K562 (cell line): ENCODE measurements around the gene ASB11. TPM values are rescaled to one million over a fixed set of nuclear protein-coding genes. Genes with fewer than 3 reads are reported as not detected.
"Not testable (repeated sequence)": the region's sequence is repeated elsewhere in the genome, so short reads cannot be mapped to it uniquely, and the experiment has no call there.

ENCODE experiments used
- ATAC-seq: fragments of 200-7000 bp; cut with Tn5 transposase; 3 replicates; pipeline ENCODE4 v1.9.1; 2020; ENCODE audit warnings: moderate library complexity
- BruUV-seq: library from RNA; stranded (reverse); fragments of 400-500 nt; replicated peaks from 2 replicates; lab custom pipeline; 2021; lab: Mats Ljungman, UMichigan
- CTCF ChIA-PET: fragments of 300-600 bp; formaldehyde crosslinking; extraction: SDS; loops from one replicate; lab custom pipeline; 2021; ENCODE audit warnings: low intra/inter-chr PET ratio; lab: Yijun Ruan, JAX
- POLR2A ChIA-PET: fragments of 300-600, 350-650 bp; sonication (Branson Sonifier 250); formaldehyde crosslinking; extraction: SDS; loops from one replicate; lab custom pipeline; 2021; ENCODE audit warnings: antibody characterized with exemption, inconsistent platforms; lab: Yijun Ruan, JAX
- DNase-seq, 4 experiments: peaks; one replicate each; pipeline versions ENCODE4 v3.0.0 to v3.0.0-alpha.2; 2011 to 2018; ENCODE audit warnings: low spot score in 3 of 4, mixed read lengths in 3 of 4; ENCODE audit errors: extremely low read depth in 1 of 4
- FAIRE-seq: peaks from 2 replicates; lab custom pipeline; 2011; peaks lifted over from hg19 to GRCh38; lab: Jason Lieb, UNC
- H2AFZ ChIP-seq: 2 replicates; pipeline ENCODE4 v1.6.0; 2011; ENCODE audit warnings: low read depth, low read length, control low read depth, inconsistent platforms
- H3K27ac ChIP-seq: fragments of 200-600 bp; 3 replicates; pipeline ENCODE4 v1.8.0; 2011; ENCODE audit warnings: low read depth, mild to moderate bottlenecking, control low read depth, inconsistent platforms, low read length, moderate library complexity, mixed read lengths; ENCODE audit errors: extremely low read depth
- H3K27me3 ChIP-seq, 2 experiments: fragments of 300-600 bp in 1 of 2; 2 replicates in 1 of 2; 3 replicates in 1 of 2; pipeline versions ENCODE4 v1.6.0 to v1.8.0; 2011; ENCODE audit warnings: inconsistent platforms in 2 of 2, low read length in 2 of 2, mild to moderate bottlenecking in 1 of 2, mixed read lengths in 1 of 2, moderate library complexity in 1 of 2; ENCODE audit not compliant: control insufficient read depth in 2 of 2, insufficient read depth in 2 of 2
- H3K36me3 ChIP-seq: fragments of 300-600 bp; 3 replicates; pipeline ENCODE4 v1.8.0; 2011; ENCODE audit warnings: mild to moderate bottlenecking, low read length, inconsistent platforms; ENCODE audit not compliant: control insufficient read depth, insufficient read depth
- H3K4me1 ChIP-seq, 2 experiments: fragments of 200-600 bp in 1 of 2; replicated peaks in 1 of 2; 2 replicates in 1 of 2; 3 replicates in 1 of 2; pipeline versions ENCODE4 v1.5.1 to v1.8.0; 2011; ENCODE audit warnings: inconsistent platforms in 2 of 2, low read length in 2 of 2, mild to moderate bottlenecking in 1 of 2, mixed read lengths in 1 of 2, moderate library complexity in 1 of 2; ENCODE audit not compliant: control insufficient read depth in 2 of 2, insufficient read depth in 2 of 2
- H3K4me2 ChIP-seq: 2 replicates; pipeline ENCODE4 v1.6.1; 2011; ENCODE audit warnings: low read length, control low read depth, inconsistent platforms, mixed read lengths; ENCODE audit not compliant: insufficient read depth
- H3K4me3 ChIP-seq: fragments of 200-600 bp; sonication (generic), shearing (Covaris generic); 2 replicates; pipeline ENCODE4 v1.5.1; 2016; ENCODE audit warnings: control low read depth, inconsistent platforms
- H3K79me2 ChIP-seq: fragments of 200-600 bp; 3 replicates; pipeline ENCODE4 v1.8.0; 2011; ENCODE audit warnings: low read length, inconsistent platforms; ENCODE audit not compliant: control insufficient read depth, insufficient read depth
- H3K9ac ChIP-seq, 2 experiments: 2 replicates each; pipeline versions ENCODE4 v1.6.0 to v1.6.1; 2011; ENCODE audit warnings: low read depth in 2 of 2, low read length in 2 of 2, control low read depth in 1 of 2, inconsistent platforms in 1 of 2, mild to moderate bottlenecking in 1 of 2, mixed read lengths in 1 of 2; ENCODE audit not compliant: insufficient read depth in 1 of 2
- H3K9me1 ChIP-seq: one replicate; pipeline ENCODE4 v1.6.0; 2011; ENCODE audit warnings: inconsistent platforms, mild to moderate bottlenecking, low read length, moderate library complexity; ENCODE audit not compliant: control insufficient read depth, insufficient read depth
- H3K9me3 ChIP-seq: replicated peaks from 2 replicates; pipeline ENCODE4 v1.5.1; 2011; ENCODE audit warnings: low read depth, low read length, inconsistent platforms; ENCODE audit not compliant: control insufficient read depth, insufficient read depth
- H4K20me1 ChIP-seq: replicated peaks from 2 replicates; pipeline ENCODE4 v1.6.1; 2011; ENCODE audit warnings: low read length, inconsistent platforms, mixed read lengths; ENCODE audit not compliant: control insufficient read depth, insufficient read depth
- ASH1L ChIP-seq: fragments of 450-650 bp; IDR thresholded peaks from 2 replicates; pipeline ENCODE4 v1.6.1; 2018; ENCODE audit warnings: borderline replicate concordance, mild to moderate bottlenecking, low read depth; ENCODE audit not compliant: partially characterized antibody
- CEBPB ChIP-seq: fragments of 450-650 bp; IDR thresholded peaks from 2 replicates; pipeline ENCODE4 v1.6.1; 2016; ENCODE audit warnings: missing genetic modification characterization, missing compliant biosample characterization
- CHAMP1 ChIP-seq: fragments of 450-650 bp; IDR thresholded peaks from 2 replicates; pipeline ENCODE4 v1.6.1; 2016; ENCODE audit warnings: mild to moderate bottlenecking
- HES1 ChIP-seq: fragments of 450-650 bp; IDR thresholded peaks from 2 replicates; pipeline ENCODE4 v1.6.1; 2016; ENCODE audit warnings: low read depth, mild to moderate bottlenecking, moderate library complexity
- KLF10 ChIP-seq: fragments of 250-450 bp; sonication (Bioruptor Pico); IDR thresholded peaks from 2 replicates; pipeline ENCODE4 v1.6.1; 2021; ENCODE audit warnings: matching md5 sums
- NFYB ChIP-seq: IDR thresholded peaks from 2 replicates; pipeline ENCODE4 v1.6.1; 2011; ENCODE audit warnings: mild to moderate bottlenecking, moderate library complexity; ENCODE audit not compliant: insufficient read length; ENCODE audit errors: extremely low read depth
- ZFP30 ChIP-seq: fragments of 250-450 bp; sonication (Bioruptor Pico); IDR thresholded peaks from 2 replicates; pipeline ENCODE4 v1.8.0; 2022; ENCODE audit warnings: moderate library complexity, mild to moderate bottlenecking, inconsistent platforms, borderline replicate concordance
- ZNF316 ChIP-seq: fragments of 450-650 bp; IDR thresholded peaks from 2 replicates; pipeline ENCODE4 v1.6.1; 2016
- ZNF354B ChIP-seq: fragments of 250-450 bp; sonication (Bioruptor Pico); IDR thresholded peaks from 2 replicates; pipeline ENCODE4 v1.4.0; 2020
- WGBS: fragments of 100-300 bp; shearing (Covaris generic); methylation state at CpG from one replicate; pipeline ENCODE4 v1.1.6; 2016; ENCODE audit warnings: low coverage, mixed read lengths; ENCODE audit not compliant: insufficient coverage; ENCODE audit errors: missing lambda C conversion rate; 5-methylcytosine and 5-hydroxymethylcytosine counted together
- in situ Hi-C: fragments of 300-500 bp; cut with MboI; formaldehyde crosslinking; loops from 4 replicates; pipeline ENCODE4 v1.15.0; 2018; ENCODE audit warnings: inconsistent platforms, mixed read lengths
- intact Hi-C: fragments of 100-400 bp; cut with micrococcal nuclease; formaldehyde crosslinking; loops from 2 replicates; pipeline ENCODE4 v1.14.2; 2022
- polyA plus RNA-seq, 8 experiments: library from polyadenylated mRNA; depleted of rRNA in 4 of 8; stranded (reverse) in 5 of 8; unstranded in 3 of 8; fragments of >200 nt; fragmentation: Nextera tagmentation in 2 of 8; fragmentation: Illumina TruSeq in 1 of 8; extraction: Ambion mirVana in 2 of 8; extraction: Trizol in 1 of 8; gene quantifications; 2 replicates each; pipeline versions ENCODE4 v1.2.1 to v1.2.3, GENCODE V29; 2011 to 2014; ENCODE audit warnings: inconsistent platforms in 1 of 8, missing spikeins in 1 of 8
- total RNA-seq, 7 experiments: library from RNA; depleted of rRNA in 6 of 7; stranded (reverse); fragments of >200 nt in 6 of 7; fragmentation: Illumina TruSeq in 2 of 7; extraction: Trizol in 2 of 7; gene quantifications; 2 replicates each; pipeline versions ENCODE4 v1.2.1 to v1.2.3, GENCODE V29; 2011 to 2021; ENCODE audit warnings: low replicate concordance in 1 of 7

Gene ASB11
- total and polyA plus RNA-seq, 9 of the 15 experiments (the other 6 are each of a cell fraction or from before 2014, with no cell fraction given): not detected

GRCh38 chrX:15274946-15275345 is 40.5 kb downstream of the ASB11 start:
- H3K9ac ChIP-seq: no peak overlapping the region
- no peak for DNase-seq
- H3K4me1 ChIP-seq: peaks cover 0 to 2% of the 10 kb centered on the region in 2 experiments; a peak in 2 of 5 replicates
- no TSS peak for BruUV-seq
- H3K79me2 ChIP-seq: no peaks in the 10 kb centered on the region
- H3K9me1 ChIP-seq: no peaks in the 10 kb centered on the region
- H4K20me1 ChIP-seq: no peaks in the 10 kb centered on the region
- H3K27me3 ChIP-seq: peaks cover 0 to 3% of the 10 kb centered on the region in 2 experiments; a peak in 1 of 5 replicates
- H3K4me3 ChIP-seq: no peak overlapping the region
- ATAC-seq: no peak
- FAIRE-seq: no peak
- POLR2A ChIA-PET: no interaction called here
- no peak overlapping the region for H3K27ac ChIP-seq
- H2AFZ ChIP-seq: no peak overlapping the region
- TF ChIP-seq ZNF354B (CRISPR knock-in tag) (no peak), CEBPB (0 out of 2 replicates have a peak, but pooled peaks have one; percentile 14), HES1 (no peak), ZFP30 (CRISPR knock-in tag) (no peak), KLF10 (CRISPR knock-in tag) (no peak)
- TF ChIP-seq, all 486 proteins: peak for 1
- 0% methylated on average over 2 of the region's 2 CpGs for WGBS
- in situ Hi-C loops: no loop called here
- Histone ChIP-seq H3K4me2 (no peak overlapping the region), H3K9me3 (no peaks in the 10 kb centered on the region), H3K36me3 (no peaks in the 10 kb centered on the region)
- intact Hi-C loops: no loop called here
- CTCF ChIA-PET: no interaction called here

GRCh38 chrX:15273275-15273674 is 42.2 kb downstream of the ASB11 start:
- POLR2A ChIA-PET: interaction anchor here (0.8 kb wide), 1 partner anchor 11 kb away, joined by 3 read pairs; no protein-coding TSS in a partner anchor
- H2AFZ ChIP-seq, H3K4me3 ChIP-seq, H3K4me2 ChIP-seq, CTCF ChIA-PET, FAIRE-seq, H3K27ac ChIP-seq, H4K20me1 ChIP-seq, intact Hi-C loops, H3K4me1 ChIP-seq, H3K9ac ChIP-seq, in situ Hi-C loops, H3K27me3 ChIP-seq, ATAC-seq, H3K9me3 ChIP-seq, DNase-seq, H3K36me3 ChIP-seq, H3K9me1 ChIP-seq, BruUV-seq, H3K79me2 ChIP-seq: not testable (repeated sequence)
- WGBS: 13% methylated on average over 10 of the region's 10 CpGs
- peak; percentile 64 for TF ChIP-seq ASH1L
- TF ChIP-seq ZNF316: 0 out of 2 replicates have a peak, but pooled peaks have one; percentile 17
- TF ChIP-seq NFYB: peak; percentile 53
- 0 out of 2 replicates have a peak, but pooled peaks have one; percentile 28 for TF ChIP-seq CHAMP1
